ENCODE data around the gene TMEM135. TPM values are rescaled to one million over a fixed set of nuclear protein-coding genes. Genes with fewer than 3 reads are reported as not detected.
"Not testable (repeated sequence)": the region's sequence is repeated elsewhere in the genome, so short reads cannot be mapped to it uniquely, and the experiment has no call there.

TMEM135 gene
- polyA plus RNA-seq, 3 donors: 34.4 to 49.4 (median 40.5) TPM

DNA sequence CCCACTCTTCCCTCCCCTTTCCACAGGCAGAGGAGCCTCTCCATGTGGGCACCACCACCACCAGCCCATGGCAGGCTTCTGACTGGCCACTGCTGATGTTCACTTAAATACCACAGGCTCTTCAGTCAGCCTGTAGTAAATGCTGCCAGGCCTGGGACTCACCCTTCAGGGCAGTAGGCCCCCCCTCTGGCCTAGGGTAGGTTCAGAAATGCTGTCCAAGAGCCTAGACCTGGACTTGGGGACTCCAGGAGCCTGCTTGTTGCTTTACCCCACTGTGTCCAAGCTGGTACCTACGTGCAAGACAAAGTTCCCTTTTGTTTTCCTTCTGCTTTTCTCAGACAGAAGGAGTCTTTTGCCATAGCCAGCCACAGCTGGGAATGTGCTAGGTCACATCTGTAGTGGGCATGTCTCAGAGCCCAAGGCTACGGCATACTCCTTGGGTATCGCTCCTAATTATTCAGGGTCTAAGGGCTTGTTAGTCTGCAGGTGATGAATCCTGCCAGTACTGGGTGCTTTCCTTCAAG lies 38.6 kb downstream of the TMEM135 start:
- no peak for DNase-seq (ENCODE audit: low read depth in 3 of 3, low spot score in 2 of 3)

- no peak for DNase-seq (ENCODE audit: low read depth in 3 of 3, low spot score in 2 of 3)
These were observed 39.2 kb downstream of the TMEM135 start for GRCh38 chr11:87076874-87077429.

DNA sequence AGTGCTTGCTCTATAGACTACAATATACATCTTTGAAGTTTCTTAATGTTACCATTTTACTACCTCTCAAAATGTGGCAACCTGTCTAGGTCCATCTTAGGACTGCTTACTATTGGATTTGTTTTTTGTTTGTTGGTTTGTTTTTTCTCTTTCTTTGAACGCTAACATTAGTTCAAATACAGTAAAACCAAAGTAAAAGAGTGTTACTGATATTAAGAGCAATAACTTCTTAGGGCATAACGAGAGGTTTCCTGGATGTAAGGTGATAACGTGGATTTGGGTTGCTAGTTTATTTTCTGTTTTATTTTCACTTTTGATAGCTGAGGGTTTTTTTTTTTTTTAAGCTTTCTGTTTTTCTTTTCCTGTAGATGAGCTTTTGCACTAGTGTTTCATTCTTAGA lies 43.6 kb downstream of the TMEM135 start:
- DNase-seq (ENCODE audit: low read depth in 3 of 3, low spot score in 2 of 3): no peak

DNA sequence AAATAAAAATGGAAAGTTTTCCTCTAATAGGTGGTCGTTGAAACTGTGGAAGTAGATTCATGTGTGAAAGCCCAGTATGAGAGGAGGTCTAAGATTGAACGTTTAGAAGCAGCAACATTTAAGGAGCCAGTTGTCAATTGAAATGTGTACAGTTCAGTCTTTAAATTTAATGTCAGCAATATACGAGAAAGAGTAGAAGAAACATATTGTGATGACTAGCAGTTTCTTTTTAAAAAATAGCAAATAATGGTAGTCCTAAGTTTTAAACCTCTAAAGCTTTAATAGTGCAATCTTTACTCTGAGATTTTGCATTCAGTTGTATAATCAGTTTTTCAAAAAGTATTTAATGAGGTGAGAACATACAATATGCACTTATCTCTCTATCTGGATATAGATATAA lies 44.9 kb downstream of the TMEM135 start:
- no peak for DNase-seq (ENCODE audit: low read depth in 3 of 3, low spot score in 2 of 3)

DNA sequence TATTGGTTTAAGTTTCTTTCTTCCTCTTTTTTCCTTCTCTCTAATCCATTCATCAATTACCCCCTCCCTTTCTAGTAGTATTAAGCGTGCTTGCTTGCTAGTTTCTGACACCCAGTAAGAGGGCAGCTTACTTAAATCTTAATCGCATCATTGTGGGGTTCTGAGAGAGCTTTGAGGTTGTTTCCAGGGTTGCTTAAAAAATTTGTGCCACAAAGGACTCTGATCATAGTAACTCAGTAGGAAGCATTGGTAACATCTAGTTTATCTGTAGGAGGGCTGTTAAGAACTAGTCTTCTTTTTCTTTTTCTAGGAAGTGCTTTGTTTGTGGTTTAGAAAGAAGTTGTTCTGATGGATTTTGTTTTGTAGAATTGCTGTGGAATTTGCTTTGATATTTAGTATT lies 45.3 kb downstream of the TMEM135 start:
- no peak for DNase-seq (ENCODE audit: low read depth in 3 of 3, low spot score in 2 of 3)

- DNase-seq (ENCODE audit: low read depth in 3 of 3, low spot score in 2 of 3): no peak
These were observed 54.4 kb downstream of the TMEM135 start for GRCh38 chr11:87092159-87092558.

DNA sequence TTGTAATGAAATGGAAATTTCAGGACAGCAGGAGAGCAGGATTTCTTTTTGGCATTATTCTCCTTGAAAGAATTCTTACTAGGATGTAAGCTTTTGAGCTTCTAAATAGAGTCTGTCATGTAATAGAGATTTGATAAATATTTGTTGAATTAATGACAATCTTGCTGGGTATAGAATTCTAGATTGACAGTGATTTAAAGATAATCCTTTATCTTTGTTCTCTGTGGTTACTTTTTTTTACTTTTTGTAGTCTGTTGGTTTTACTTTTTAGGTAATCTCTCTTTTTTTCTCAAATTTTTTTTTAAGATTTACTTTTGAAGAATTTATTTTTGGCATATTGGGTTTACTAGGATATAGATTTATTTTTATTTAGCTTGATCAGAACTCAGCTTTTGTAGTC lies 54.8 kb downstream of the TMEM135 start:
- no peak for DNase-seq (ENCODE audit: low read depth in 3 of 3, low spot score in 2 of 3)

DNA sequence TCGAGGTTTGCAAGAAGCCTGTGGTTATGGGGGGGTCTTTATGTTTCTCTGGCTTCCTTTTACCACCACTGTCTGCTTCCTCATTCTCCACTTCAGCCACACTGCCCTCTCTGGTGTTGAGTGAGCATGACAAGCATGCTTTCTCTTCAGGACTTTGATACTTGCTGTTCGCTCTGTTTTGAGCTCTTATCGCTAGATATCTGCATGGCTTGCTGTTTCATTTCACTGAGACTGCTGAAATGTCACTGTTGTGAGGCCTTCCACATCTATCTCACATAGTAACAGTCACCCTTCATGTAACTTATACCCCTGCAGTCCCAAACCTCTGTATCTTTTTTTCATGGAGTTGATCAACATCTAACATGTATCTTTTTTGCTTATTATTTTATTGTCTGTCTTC lies 59.8 kb downstream of the TMEM135 start:
- peak in 2 of 3 donors; percentile 7 to 18 for DNase-seq (ENCODE audit: low read depth in 3 of 3, low spot score in 2 of 3)

GRCh38 chr11:87101956-87102580 lies 64.3 kb downstream of the TMEM135 start:
- DNase-seq (ENCODE audit: low read depth in 3 of 3, low spot score in 2 of 3): no peak

GRCh38 chr11:87105826-87106225 lies 68.1 kb downstream of the TMEM135 start:
- DNase-seq (ENCODE audit: low read depth in 3 of 3, low spot score in 2 of 3): not testable (repeated sequence)

- not testable (repeated sequence) for DNase-seq (ENCODE audit: low read depth in 3 of 3, low spot score in 2 of 3)
These were observed 69.6 kb downstream of the TMEM135 start for GRCh38 chr11:87107379-87107778.

DNA sequence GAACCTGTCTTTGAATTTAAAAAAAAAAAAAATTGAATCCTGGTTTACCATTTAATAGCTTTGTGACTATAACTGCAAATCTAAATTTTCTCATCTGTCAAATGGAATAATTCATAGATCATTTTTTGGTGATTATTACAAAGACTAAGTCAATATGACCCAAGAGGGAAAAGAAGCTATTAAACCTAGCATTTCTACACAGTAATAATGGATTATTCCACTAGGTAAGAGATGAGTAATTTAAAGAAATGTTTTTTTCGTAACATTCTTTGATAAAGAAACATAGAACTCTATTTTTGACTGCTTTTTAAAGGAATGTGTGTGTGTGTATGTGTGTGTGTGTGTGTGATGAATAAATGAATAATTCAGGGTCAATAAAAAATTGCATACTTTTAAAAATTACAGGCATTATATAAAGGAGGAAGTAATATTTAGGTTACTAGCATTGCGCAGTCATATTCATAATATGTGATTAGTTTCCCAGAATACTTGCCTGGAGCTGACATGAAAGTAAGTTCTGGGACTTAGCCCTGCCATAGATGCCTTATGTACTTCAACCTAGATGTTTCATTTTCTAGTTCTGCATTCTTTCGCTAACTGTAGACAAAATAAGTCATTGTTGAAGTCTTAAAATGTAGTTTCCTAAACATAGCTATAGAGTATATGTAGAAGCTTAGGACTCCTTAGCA lies 72.9 kb downstream of the TMEM135 start:
- no peak for DNase-seq (ENCODE audit: low read depth in 3 of 3, low spot score in 2 of 3)

DNA sequence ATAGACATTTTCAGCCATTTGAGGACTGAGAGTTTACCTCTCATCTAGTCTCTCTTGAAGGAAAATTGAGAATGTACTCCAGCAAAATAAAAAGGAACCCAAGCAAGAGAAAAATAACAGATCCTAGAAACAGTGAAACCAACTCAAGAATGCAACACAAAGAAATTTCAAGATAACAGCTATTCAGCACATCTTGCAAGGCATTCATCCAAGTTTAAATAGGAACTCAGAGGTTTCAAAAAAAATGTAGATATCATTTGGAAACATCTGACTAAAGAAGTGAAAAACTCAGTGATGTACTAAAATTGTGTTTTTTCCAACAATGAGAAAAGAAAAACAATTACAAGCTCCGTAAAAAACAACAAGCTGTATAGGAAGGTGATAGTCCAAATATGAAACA lies 76.4 kb downstream of the TMEM135 start:
- DNase-seq (ENCODE audit: low read depth in 3 of 3, low spot score in 2 of 3): no peak

DNA sequence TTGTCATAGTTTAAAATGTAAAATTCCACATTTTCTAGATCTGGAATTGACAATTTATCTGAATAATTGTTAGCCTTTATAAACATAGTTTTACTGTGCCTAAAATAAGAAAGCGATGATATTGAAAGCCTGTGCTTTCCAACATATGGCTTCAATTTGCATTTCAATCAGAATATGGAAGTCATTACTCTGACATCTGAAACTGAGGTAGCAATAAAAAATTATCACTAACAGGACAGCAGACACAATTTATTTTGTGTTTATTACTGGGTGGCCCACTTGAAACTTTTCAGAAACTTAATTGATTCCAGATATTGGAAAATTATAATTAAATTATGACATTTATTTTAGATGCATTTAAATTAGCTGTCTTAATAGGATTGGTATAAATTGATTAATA lies 78.5 kb downstream of the TMEM135 start:
- DNase-seq (ENCODE audit: low read depth in 3 of 3, low spot score in 2 of 3): no peak

GRCh38 chr11:87120937-87121336 lies 83.2 kb downstream of the TMEM135 start:
- no peak for DNase-seq (ENCODE audit: low read depth in 3 of 3, low spot score in 2 of 3)

GRCh38 chr11:87122852-87123251 lies 85.1 kb downstream of the TMEM135 start:
- no peak for DNase-seq (ENCODE audit: low read depth in 3 of 3, low spot score in 2 of 3)

DNA sequence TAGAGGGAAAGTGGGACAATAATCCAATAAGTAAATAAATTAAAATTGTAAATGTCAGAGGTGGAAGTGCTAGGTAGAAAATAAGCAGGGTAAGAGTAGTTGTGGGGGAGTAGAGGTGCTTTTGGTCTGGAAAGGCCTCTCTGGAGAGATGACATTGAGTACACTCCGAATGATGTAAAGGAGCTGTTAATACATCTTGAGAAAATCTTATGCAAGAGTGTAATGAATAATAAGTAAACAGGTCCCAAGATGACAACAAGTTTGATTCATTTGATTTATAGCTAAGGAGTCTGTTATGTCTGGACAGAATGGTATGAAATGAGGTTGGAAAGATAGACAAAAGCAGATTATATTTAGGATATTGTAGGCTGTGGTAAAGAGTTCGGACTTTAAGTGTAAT lies 87.5 kb downstream of the TMEM135 start:
- no peak for DNase-seq (ENCODE audit: low read depth in 3 of 3, low spot score in 2 of 3)

DNA sequence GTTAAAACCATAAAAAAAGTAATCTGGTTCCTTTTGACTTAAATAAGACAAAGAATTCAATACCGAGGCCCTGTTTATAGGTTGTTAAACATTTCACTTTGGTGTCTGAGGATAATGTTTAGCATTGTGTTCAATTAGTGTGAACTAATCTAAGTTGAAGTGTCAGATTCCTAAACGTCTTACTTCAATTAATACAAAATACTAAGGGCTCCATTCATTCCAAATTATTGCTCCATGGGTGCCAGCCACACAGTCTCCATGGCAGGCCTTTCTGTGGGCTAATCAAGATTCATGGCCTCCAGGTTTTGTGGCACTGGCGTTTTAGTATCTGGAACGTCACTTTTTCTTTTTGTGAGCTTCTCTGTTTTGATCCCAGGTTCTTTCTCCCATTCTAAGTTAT lies 89.4 kb downstream of the TMEM135 start:
- no peak for DNase-seq (ENCODE audit: low read depth in 3 of 3, low spot score in 2 of 3)

GRCh38 chr11:87128372-87128771 lies 90.6 kb downstream of the TMEM135 start:
- DNase-seq (ENCODE audit: low read depth in 3 of 3, low spot score in 2 of 3): no peak

GRCh38 chr11:87134524-87135106 lies 96.9 kb downstream of the TMEM135 start:
- no peak for DNase-seq (ENCODE audit: low read depth in 3 of 3, low spot score in 2 of 3)

DNA sequence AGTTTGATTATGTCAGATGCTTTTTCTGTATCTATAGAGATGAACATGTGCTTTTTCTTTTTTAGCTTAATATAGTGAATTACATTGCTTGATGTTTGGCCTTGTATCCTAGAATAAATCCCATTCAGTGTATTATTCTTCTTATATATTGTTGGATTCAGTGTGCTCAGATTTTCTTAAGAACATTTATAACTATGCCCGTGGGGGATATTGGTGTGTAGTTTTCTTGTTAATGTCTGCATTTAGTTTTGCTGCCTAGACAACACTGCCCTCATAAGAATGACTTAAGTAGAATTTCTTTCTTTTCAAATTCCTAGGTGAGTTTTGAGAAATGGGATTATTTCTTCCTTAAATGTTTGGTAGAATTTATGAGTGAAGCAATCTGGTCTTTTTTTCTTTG lies 98.5 kb downstream of the TMEM135 start:
- no peak for DNase-seq (ENCODE audit: low read depth in 3 of 3, low spot score in 2 of 3)

DNA sequence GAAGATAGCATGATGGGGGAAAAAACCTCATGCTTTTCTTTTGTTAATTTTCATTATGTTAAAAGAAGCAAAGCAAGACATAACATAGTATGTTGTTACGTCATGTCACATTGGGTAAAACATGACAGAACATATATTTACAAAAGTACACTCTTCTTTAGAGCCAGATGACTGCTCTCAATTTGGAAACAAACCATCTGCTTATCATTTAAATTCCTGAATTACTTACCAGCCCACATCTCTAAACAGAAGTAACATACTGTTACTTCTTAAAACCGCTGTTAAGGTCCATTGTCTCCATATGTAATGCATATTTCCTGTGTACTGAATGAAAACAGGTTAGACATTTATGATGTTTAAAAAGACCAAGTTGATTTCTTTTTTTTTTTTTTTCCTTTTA lies 100.0 kb downstream of the TMEM135 start:
- DNase-seq (ENCODE audit: low read depth in 3 of 3, low spot score in 2 of 3): no peak
